Mesothelial cell of epicardium (in vitro differentiated cells): Measurements from ENCODE around the gene SMIM9. TPM values are rescaled to one million over a fixed set of nuclear protein-coding genes. Genes with fewer than 3 reads are reported as not detected.
"Not testable (repeated sequence)": the region's sequence is repeated elsewhere in the genome, so short reads cannot be mapped to it uniquely, and the experiment has no call there.

Source experiments
- DNase-seq, 2 experiments: peaks; one replicate each; pipeline ENCODE4 v3.0.0; 2021; ENCODE audit warnings: low spot score in 2 of 2; ENCODE audit not compliant: unreplicated experiment in 2 of 2
- H3K27ac Mint-ChIP-seq: 2 replicates; pipeline ENCODE4 v1.8.0; 2021; ENCODE audit warnings: mixed read lengths
- H3K27me3 Mint-ChIP-seq: 2 replicates; pipeline ENCODE4 v1.8.0; 2021; ENCODE audit warnings: low read depth, mixed read lengths
- H3K36me3 Mint-ChIP-seq: 2 replicates; pipeline ENCODE4 v1.8.0; 2021; ENCODE audit warnings: mixed read lengths
- H3K4me1 Mint-ChIP-seq: 2 replicates; pipeline ENCODE4 v1.8.0; 2021; ENCODE audit warnings: mixed read lengths
- H3K4me3 Mint-ChIP-seq: 2 replicates; pipeline ENCODE4 v1.8.0; 2021; ENCODE audit warnings: mild to moderate bottlenecking, moderate library complexity, mixed read lengths
- H3K9me3 Mint-ChIP-seq: 2 replicates; pipeline ENCODE4 v1.8.0; 2021; ENCODE audit warnings: mixed read lengths
- total RNA-seq: library from RNA; stranded (reverse); gene quantifications from 3 replicates; pipeline ENCODE4 v1.2.1, GENCODE V29; 2021
- TF ChIP-seq, protein P1 (sequence below): fragments of 200-600 bp; sonication (generic); IDR thresholded peaks from one replicate; pipeline ENCODE4 v1.5.0; 2021; ENCODE audit warnings: antibody characterized with exemption; ENCODE audit not compliant: unreplicated experiment

Gene SMIM9
- total RNA-seq, 1 donor from 2014 or later = not detected

GRCh38 chrX:154818916-154819770 lies 15.3 kb downstream of the SMIM9 start:
- H3K27me3 Mint-ChIP-seq = no peaks in the 10 kb centered on the region
- no peak overlapping the region for H3K27ac Mint-ChIP-seq
- H3K36me3 Mint-ChIP-seq = no peaks in the 10 kb centered on the region
- H3K4me1 Mint-ChIP-seq = no peaks in the 10 kb centered on the region
- DNase-seq = no peak
- H3K4me3 Mint-ChIP-seq = no peak overlapping the region
- TF ChIP-seq, protein P1, sequence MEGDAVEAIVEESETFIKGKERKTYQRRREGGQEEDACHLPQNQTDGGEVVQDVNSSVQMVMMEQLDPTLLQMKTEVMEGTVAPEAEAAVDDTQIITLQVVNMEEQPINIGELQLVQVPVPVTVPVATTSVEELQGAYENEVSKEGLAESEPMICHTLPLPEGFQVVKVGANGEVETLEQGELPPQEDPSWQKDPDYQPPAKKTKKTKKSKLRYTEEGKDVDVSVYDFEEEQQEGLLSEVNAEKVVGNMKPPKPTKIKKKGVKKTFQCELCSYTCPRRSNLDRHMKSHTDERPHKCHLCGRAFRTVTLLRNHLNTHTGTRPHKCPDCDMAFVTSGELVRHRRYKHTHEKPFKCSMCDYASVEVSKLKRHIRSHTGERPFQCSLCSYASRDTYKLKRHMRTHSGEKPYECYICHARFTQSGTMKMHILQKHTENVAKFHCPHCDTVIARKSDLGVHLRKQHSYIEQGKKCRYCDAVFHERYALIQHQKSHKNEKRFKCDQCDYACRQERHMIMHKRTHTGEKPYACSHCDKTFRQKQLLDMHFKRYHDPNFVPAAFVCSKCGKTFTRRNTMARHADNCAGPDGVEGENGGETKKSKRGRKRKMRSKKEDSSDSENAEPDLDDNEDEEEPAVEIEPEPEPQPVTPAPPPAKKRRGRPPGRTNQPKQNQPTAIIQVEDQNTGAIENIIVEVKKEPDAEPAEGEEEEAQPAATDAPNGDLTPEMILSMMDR = no peak
- H3K9me3 Mint-ChIP-seq = peaks cover 14% of the 10 kb centered on the region

- not testable (repeated sequence) for H3K27me3 Mint-ChIP-seq, H3K27ac Mint-ChIP-seq, DNase-seq, H3K9me3 Mint-ChIP-seq, H3K36me3 Mint-ChIP-seq, H3K4me3 Mint-ChIP-seq, H3K4me1 Mint-ChIP-seq
Observed at GRCh38 chrX:154817048-154817618, 17.3 kb downstream of the SMIM9 start.

DNA sequence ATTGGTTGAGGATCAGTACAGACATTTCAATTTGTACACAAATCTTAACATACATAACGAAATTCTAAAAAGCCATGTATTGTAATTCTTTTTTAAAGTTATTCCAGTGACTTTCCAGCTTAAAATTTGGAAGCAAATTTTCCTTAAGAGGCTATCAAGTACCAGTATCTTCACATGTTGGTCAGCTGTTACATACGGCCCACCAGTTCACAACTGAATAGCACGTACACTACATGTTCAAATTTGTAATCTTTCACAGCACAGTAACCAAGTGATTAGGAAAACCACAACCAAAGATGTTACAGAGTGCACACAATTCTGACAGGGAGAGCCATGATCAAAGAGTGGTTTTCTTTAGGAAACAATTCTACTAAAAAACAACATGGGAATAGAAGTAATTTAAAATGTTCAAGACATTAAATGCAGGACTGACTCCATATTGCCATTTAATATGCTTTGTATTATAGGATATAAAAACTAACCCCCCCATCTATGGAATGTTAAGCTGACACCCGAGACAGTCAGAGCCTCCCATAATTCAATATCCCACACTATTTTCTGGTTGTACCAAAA lies 18.1 kb downstream of the SMIM9 start:
- not testable (repeated sequence) for H3K27ac Mint-ChIP-seq

GRCh38 chrX:154815274-154815818 lies 19.1 kb downstream of the SMIM9 start:
- Mint-ChIP-seq H3K4me3 (no peak overlapping the region), H3K27me3 (no peaks in the 10 kb centered on the region), H3K4me1 (no peaks in the 10 kb centered on the region), H3K27ac (no peak overlapping the region), H3K9me3 (peaks cover 9% of the 10 kb centered on the region), H3K36me3 (no peaks in the 10 kb centered on the region)
- DNase-seq = no peak
- TF ChIP-seq, protein P1 = no peak

More for the DNA sequence above, 18.1 kb downstream of the SMIM9 start:
- not testable (repeated sequence) for H3K27me3 Mint-ChIP-seq, H3K9me3 Mint-ChIP-seq, DNase-seq, H3K4me3 Mint-ChIP-seq, H3K4me1 Mint-ChIP-seq, H3K36me3 Mint-ChIP-seq

DNA sequence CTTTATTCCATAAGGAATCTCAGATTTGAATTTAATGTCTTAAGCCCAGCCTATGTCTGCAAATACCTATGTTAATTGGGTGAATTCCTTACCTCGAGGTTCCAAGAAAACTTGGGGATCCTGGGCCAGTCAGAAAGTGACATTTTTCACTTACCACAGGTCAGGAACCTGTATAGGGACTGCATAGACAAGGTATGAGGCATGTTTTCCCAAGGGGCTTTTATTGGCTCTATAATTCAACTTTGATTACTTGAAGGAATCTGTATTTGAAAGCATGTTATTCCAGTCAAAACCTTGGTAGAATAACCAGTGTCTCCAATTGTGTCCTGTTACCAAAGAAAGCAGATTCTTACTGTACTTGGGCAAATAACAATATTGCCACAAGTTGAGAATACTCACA lies 20.7 kb downstream of the SMIM9 start:
- H3K4me3 Mint-ChIP-seq = no peak overlapping the region
- H3K27ac Mint-ChIP-seq = no peak overlapping the region
- peaks cover 12% of the 10 kb centered on the region for H3K9me3 Mint-ChIP-seq
- no peaks in the 10 kb centered on the region for H3K4me1 Mint-ChIP-seq
- no peak for DNase-seq
- no peaks in the 10 kb centered on the region for H3K27me3 Mint-ChIP-seq
- TF ChIP-seq, protein P1 = no peak
- no peaks in the 10 kb centered on the region for H3K36me3 Mint-ChIP-seq

GRCh38 chrX:154812341-154813101 lies 21.9 kb downstream of the SMIM9 start:
- Mint-ChIP-seq H3K4me3 (no peak overlapping the region), H3K9me3 (peaks cover 25% of the 10 kb centered on the region), H3K27me3 (no peaks in the 10 kb centered on the region), H3K4me1 (no peaks in the 10 kb centered on the region), H3K36me3 (peaks cover 2% of the 10 kb centered on the region), H3K27ac (no peak overlapping the region)
- no peak for DNase-seq
- TF ChIP-seq, protein P1 = no peak
